Astrocyte of the cerebellum (primary cell): ENCODE measurements around the gene LIMS1.
"Not testable (repeated sequence)": the region's sequence is repeated elsewhere in the genome, so short reads cannot be mapped to it uniquely, and the experiment has no call there.

Experiments
- DNase-seq: peaks from one replicate; pipeline ENCODE4 v3.0.0-alpha.2; 2011; ENCODE audit warnings: low read depth
- H3K4me3 ChIP-seq: 2 replicates; pipeline ENCODE4 v1.5.1; 2011; ENCODE audit warnings: mild to moderate bottlenecking, low read depth, low read length, moderate library complexity
- in situ Hi-C: cut with HindIII; loops from 2 replicates; pipeline ENCODE4 v1.10.0; 2017; ENCODE audit warnings: low sequenced_read_pairs
- TF ChIP-seq, protein P1 (sequence below): IDR thresholded peaks from 2 replicates; pipeline ENCODE4 v1.5.1; 2012; ENCODE audit warnings: low read length, low read depth, moderate library complexity, mild to moderate bottlenecking; ENCODE audit errors: missing control alignments

LIMS1 gene

DNA sequence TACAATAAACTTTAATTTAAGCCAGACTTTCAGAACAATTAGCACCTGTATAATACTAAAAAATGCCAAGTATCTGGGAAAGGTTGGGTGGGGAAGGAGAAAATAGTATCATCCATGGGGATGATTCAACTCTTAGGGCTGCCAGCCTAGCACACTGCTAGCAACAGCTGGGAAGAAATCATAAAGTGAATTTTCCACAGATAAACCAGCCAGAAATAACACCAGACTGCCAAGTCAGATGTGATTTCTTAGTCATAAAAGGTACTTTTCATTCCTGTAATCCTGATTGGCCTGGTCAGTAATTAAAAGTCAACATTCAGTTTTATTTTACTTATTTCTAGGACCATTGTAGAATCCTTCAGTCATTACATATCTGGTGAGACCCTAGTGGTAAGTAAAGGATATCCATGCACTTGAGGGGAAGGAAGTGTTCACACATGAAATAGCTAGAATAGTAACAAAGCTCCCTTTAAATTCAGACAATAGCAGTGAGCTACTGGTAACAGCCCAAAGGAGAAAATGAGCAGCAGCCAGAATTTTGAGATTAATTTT, 59.4 kb downstream of the LIMS1 start:
- in situ Hi-C loops, result no loop called here
- no peak overlapping the region for H3K4me3 ChIP-seq
- peak; percentile 87 for DNase-seq
- TF ChIP-seq, protein P1, sequence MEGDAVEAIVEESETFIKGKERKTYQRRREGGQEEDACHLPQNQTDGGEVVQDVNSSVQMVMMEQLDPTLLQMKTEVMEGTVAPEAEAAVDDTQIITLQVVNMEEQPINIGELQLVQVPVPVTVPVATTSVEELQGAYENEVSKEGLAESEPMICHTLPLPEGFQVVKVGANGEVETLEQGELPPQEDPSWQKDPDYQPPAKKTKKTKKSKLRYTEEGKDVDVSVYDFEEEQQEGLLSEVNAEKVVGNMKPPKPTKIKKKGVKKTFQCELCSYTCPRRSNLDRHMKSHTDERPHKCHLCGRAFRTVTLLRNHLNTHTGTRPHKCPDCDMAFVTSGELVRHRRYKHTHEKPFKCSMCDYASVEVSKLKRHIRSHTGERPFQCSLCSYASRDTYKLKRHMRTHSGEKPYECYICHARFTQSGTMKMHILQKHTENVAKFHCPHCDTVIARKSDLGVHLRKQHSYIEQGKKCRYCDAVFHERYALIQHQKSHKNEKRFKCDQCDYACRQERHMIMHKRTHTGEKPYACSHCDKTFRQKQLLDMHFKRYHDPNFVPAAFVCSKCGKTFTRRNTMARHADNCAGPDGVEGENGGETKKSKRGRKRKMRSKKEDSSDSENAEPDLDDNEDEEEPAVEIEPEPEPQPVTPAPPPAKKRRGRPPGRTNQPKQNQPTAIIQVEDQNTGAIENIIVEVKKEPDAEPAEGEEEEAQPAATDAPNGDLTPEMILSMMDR, result no peak

DNA sequence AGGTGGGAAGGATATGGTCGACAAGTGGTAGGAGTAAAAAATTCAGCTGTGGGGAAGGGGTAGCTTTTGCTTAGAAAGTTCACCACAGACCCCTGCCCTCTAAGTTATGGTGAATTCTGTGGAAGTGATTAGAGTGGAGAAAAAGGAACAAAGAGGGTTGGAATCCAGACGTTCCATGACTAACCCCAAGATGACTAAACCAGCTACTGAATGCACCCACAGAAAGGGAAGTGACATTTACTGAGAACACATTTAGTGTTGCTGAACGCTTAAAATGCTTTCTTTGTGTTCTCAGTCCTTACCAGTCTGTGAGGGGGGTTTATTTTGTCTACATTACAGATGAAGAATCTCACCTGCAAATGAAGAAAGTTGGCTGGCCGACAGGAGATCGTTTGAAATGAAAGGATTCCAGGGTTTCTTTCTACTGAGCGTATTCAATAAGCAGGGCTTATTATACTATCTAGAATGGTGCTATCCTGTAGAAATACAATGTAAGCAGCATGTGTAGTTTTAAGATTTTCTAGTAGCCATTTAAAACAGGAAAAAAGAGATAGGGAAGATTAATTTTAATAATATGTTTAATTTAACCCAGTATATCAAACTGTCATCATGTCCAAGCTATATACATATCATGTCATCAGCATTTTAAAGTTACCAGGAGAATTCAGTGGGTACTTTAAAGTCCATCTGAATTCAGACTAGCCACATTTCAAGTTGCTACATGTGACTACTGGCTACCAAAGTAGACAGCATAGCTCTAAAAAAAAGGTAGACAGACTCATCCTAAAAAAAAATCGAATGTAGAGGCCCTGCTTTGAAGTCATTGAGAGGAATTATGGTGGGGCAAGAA, 60.1 kb downstream of the LIMS1 start:
- no peak overlapping the region for H3K4me3 ChIP-seq
- in situ Hi-C loops, result no loop called here
- DNase-seq, result peak; percentile 92
- TF ChIP-seq, protein P1, result no peak

DNA sequence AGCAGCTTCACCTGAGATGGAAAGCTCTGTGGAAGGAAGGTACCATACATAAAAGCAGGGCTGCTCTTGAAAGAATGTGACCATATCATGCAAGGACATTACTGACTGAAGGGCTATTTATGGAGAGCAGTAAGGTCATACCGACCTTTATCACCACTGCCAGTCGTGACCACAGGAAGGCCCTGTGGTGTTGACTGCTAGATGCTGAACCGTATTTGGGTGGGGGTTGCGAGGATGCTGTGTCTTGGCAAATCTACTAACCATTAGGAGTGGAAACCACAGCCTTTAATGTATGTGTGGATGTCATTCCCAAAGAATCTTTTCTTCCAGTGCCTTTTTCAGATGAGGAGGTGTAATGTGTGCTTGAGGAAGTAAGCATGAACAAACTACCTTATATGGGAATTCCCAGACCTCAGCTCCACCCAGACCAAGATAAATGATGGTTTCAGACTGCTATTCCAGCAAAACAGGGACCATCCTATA, 60.8 kb downstream of the LIMS1 start:
- TF ChIP-seq, protein P1, result no peak
- H3K4me3 ChIP-seq, result no peak overlapping the region
- in situ Hi-C loops, result no loop called here
- peak; percentile 96 for DNase-seq

DNA sequence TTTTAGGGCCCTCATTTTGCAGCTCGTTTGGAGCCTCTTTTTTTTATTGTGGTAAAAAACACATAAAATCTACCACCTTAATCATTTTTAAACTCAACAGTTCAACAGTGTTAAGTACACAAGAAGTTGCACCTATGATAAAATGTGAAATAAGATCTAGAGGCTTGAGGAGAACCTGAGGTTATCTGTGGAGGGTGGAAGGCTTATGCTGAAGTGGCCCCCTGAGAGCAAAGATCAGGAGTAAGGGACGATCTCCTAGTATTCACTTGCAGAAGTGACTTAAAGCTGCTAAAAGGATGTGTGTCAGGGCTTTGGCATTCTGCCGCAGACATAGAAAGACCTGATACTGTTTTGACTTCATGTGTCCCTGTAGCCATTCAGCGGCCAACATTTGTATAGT, 61.5 kb downstream of the LIMS1 start:
- DNase-seq, H3K4me3 ChIP-seq, in situ Hi-C loops: not testable (repeated sequence)

DNA sequence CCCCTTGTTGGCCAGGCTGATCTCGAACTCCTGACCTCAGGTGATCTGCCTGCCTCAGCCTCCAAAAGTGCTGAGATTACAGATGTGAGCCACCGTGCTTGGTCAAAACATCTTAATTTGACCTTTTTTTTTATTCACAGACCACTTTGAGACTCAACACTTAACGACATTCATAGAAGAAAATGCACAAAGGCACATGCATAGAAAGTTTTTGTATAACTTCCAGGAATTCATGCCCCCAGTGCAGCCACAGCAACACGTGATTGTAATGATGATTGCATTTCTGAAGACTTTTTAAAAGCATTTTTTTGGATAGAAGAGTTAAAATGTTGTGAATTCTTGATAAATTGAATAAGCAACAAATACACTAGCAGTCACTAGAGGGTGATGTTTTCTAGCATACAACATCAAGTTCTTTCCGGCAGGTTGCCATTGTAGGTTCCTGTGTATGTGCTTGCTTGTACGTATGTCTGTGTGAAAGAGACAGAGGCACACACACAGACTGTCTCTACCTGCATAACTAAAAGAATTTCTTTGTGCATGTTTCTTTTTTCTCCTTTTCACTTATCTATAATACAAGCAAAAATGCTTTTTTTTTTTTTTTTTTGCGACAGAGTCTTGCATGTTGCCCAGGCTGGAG, 63.0 kb downstream of the LIMS1 start:
- TF ChIP-seq, protein P1, result peak; percentile 38
- in situ Hi-C loops, H3K4me3 ChIP-seq: not testable (repeated sequence)
- DNase-seq, result peak; percentile 71

DNA sequence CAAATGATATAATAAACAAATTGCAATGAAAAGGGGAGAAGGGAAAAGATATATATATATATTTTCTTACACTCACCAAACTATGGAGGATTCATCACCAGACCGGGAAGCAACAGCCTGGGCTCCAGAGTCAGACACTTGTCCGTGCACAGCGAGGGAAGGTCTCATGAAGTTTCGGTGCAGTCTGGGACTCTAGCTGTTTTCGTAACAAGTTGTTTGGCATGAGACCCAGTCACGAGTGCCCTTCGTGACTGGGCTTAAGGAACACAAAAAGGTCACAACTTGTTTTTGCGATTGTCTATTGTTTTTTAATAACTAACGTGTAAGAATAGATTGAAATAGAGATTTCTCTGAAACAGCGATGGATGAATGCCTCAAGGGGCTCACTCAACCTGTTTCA, 66.9 kb downstream of the LIMS1 start:
- H3K4me3 ChIP-seq, DNase-seq, in situ Hi-C loops: not testable (repeated sequence)

DNA sequence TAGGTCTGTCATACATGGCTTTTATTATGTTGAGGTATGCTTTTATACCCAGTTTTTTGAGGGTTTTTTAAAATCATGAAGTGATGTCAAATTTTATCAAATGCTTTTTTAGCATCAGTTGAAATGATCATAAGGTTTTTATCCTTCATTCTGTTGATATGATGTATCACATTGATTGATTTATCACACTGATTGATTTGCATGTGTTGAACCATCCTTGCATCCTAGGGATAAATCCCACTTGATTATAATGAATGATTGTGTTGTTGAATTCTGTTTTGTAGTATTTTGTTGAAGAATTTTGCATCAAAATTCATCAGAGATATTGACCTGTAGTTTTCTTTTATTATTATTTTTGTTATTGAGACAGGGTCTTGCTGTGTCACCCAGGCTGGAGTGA, 68.2 kb downstream of the LIMS1 start:
- in situ Hi-C loops, result no loop called here
- TF ChIP-seq, protein P1, result no peak
- no peak for DNase-seq
- no peak overlapping the region for H3K4me3 ChIP-seq
